H1 (cell line): ENCODE results near the gene POGZ. TPM values are rescaled to one million over a fixed set of nuclear protein-coding genes. Genes with fewer than 3 reads are reported as not detected.

ENCODE experiments used
- ATF3 ChIP-seq: IDR thresholded peaks from 2 replicates; pipeline ENCODE4 v1.6.1; 2011; ENCODE audit warnings: low read depth, mild to moderate bottlenecking, low read length; ENCODE audit not compliant: insufficient read depth
- polyA plus RNA-seq, 7 experiments: library from polyadenylated mRNA; depleted of rRNA in 3 of 7; stranded (reverse) in 5 of 7; unstranded in 2 of 7; fragments of >200 nt in 5 of 7; fragments of 200-250 nt in 2 of 7; gene quantifications; 1 replicate in 5 of 7; 2 replicates in 1 of 7; 4 replicates in 1 of 7; pipeline versions ENCODE4 v1.2.1 to v1.2.3, GENCODE V29; 2011 to 2013; ENCODE audit warnings: missing spikeins in 2 of 7, mixed read lengths in 2 of 7
- total RNA-seq: library from RNA; stranded (reverse); fragmentation: NEBNext Ultra II Directional; extraction: Animal tissue kit (Norgen Biotek cat#: 25700); gene quantifications from 2 replicates; pipeline ENCODE4 v1.2.1, GENCODE V29; 2021

The POGZ gene
- total and polyA plus RNA-seq, 2 of the 8 experiments (the other 6 are each of a cell fraction or from before 2014, with no cell fraction given): 66.4 to 105 TPM

- no peak for TF ChIP-seq ATF3
- TF ChIP-seq, all 59 proteins: peak for 0
These were observed 91.5 kb downstream of the POGZ start (continued) for GRCh38 chr1:151367658-151368392.
